Osteocyte (in vitro differentiated cells): Measurements from ENCODE around the gene BPIFB4. TPM values are rescaled to one million over a fixed set of nuclear protein-coding genes. Genes with fewer than 3 reads are reported as not detected.

Experiments
- DNase-seq: peaks from one replicate; pipeline ENCODE4 v3.0.0; 2021; ENCODE audit warnings: mixed read lengths; ENCODE audit not compliant: unreplicated experiment; ENCODE audit errors: extremely low spot score
- H3K27ac Mint-ChIP-seq: one replicate; pipeline ENCODE4 v1.8.0; 2021; ENCODE audit warnings: mild to moderate bottlenecking, mixed read lengths; ENCODE audit not compliant: unreplicated experiment
- H3K27me3 Mint-ChIP-seq: one replicate; pipeline ENCODE4 v1.8.0; 2021; ENCODE audit warnings: mixed read lengths; ENCODE audit not compliant: unreplicated experiment
- H3K36me3 Mint-ChIP-seq: one replicate; pipeline ENCODE4 v1.8.0; 2021; ENCODE audit warnings: mixed read lengths; ENCODE audit not compliant: unreplicated experiment
- H3K4me1 Mint-ChIP-seq: one replicate; pipeline ENCODE4 v1.8.0; 2021; ENCODE audit warnings: mixed read lengths; ENCODE audit not compliant: unreplicated experiment
- H3K4me3 Mint-ChIP-seq: one replicate; pipeline ENCODE4 v1.8.0; 2021; ENCODE audit warnings: mild to moderate bottlenecking, moderate library complexity, mixed read lengths; ENCODE audit not compliant: unreplicated experiment
- H3K9me3 Mint-ChIP-seq: one replicate; pipeline ENCODE4 v1.8.0; 2021; ENCODE audit warnings: mixed read lengths; ENCODE audit not compliant: unreplicated experiment
- CTCF ChIP-seq: fragments of 200-600 bp; sonication (generic); IDR thresholded peaks from 2 replicates; pipeline ENCODE4 v1.5.0; 2021; ENCODE audit warnings: antibody characterized with exemption, mild to moderate bottlenecking, moderate library complexity
- total RNA-seq: library from RNA; stranded (reverse); gene quantifications from 2 replicates; pipeline ENCODE4 v1.2.1, GENCODE V29; 2021

BPIFB4 gene
- total RNA-seq, 1 donor from 2014 or later = not detected

DNA sequence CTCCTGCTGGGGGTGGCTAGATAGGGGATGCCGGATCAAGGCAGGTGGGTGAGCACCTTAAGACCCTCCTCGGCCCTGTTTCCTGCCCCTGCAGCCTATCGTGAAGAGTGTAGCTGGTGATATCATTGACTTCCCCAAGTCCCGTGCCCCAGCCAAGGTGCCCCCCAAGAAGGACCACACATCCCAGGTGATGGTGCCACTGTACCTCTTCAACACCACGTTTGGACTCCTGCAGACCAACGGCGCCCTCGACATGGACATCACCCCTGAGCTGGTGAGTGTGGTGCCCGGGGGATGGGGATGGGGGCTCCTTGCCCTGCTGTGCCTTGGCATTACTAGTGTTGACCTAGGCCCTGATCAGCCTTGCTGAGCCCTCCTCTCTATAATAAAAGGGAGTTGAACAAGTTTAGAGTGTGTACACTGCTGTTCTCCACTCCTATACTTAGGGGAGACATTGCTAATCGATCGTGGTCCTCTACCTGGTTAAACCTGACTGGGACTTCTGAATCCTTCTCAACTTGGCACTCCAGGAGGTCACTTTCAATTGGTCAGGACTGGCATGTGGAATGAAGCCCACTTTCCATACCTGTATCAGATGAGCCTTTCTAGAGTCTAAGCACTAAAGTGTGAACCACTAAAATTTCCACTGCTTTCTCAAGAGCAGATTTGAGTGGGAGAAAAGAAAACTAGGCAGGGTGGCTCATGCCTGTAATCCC lies 14.7 kb upstream of the BPIFB4 start:
- H3K27me3 Mint-ChIP-seq = peaks cover 9% of the 10 kb centered on the region
- H3K27ac Mint-ChIP-seq = no peak overlapping the region
- no peaks in the 10 kb centered on the region for H3K4me1 Mint-ChIP-seq
- H3K9me3 Mint-ChIP-seq = no peaks in the 10 kb centered on the region
- no peak overlapping the region for H3K4me3 Mint-ChIP-seq
- TF ChIP-seq CTCF = no peak
- no peaks in the 10 kb centered on the region for H3K36me3 Mint-ChIP-seq
- no peak for DNase-seq

- no peaks in the 10 kb centered on the region for H3K36me3 Mint-ChIP-seq
- no peak for TF ChIP-seq CTCF
- no peak for DNase-seq
- no peaks in the 10 kb centered on the region for H3K9me3 Mint-ChIP-seq
- H3K27ac Mint-ChIP-seq = no peak overlapping the region
- no peaks in the 10 kb centered on the region for H3K4me1 Mint-ChIP-seq
- no peak overlapping the region for H3K4me3 Mint-ChIP-seq
- H3K27me3 Mint-ChIP-seq = peaks cover 9% of the 10 kb centered on the region
Measured at GRCh38 chr20:33065785-33066184, 13.7 kb upstream of the BPIFB4 start.

GRCh38 chr20:33067806-33068205 lies 11.6 kb upstream of the BPIFB4 start:
- Mint-ChIP-seq H3K27ac (no peak overlapping the region), H3K36me3 (no peaks in the 10 kb centered on the region), H3K4me3 (no peak overlapping the region), H3K9me3 (no peaks in the 10 kb centered on the region), H3K27me3 (peaks cover 6% of the 10 kb centered on the region), H3K4me1 (no peaks in the 10 kb centered on the region)
- DNase-seq = no peak
- TF ChIP-seq CTCF = no peak

DNA sequence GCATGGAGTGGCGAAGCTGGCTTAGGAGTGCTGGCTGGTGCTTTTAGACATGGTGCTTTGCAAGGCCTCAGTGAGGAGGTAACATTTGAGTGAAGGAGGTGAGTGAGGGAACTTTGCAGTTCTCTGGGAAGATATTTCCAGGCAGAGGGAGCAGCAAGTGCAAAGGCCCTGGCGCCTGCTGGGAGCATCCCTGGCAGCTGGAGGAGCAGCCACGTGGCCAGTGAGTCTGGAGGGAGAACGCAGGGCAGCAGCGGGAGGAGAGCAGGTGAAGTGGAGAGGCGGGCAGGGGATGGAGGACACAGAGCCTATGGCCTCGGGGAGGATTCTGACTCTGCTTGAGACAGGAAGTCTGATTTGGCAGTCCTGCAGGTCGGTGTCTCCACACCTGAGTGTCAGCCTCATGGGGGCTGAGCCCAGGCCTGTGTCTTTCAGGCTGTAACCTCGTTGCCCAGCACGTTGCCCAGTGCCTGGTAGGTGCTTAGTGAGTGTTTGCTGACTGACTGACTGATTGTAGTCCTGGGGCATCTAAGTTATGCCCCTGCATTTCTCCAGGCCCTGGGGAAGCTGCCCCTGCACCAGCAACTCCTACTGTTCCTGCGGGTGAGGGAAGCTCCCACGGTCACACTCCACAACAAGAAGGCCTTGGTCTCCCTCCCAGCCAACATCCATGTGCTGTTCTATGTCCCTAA lies 11.0 kb upstream of the BPIFB4 start:
- Mint-ChIP-seq H3K36me3 (no peaks in the 10 kb centered on the region), H3K9me3 (no peaks in the 10 kb centered on the region), H3K4me3 (no peak overlapping the region), H3K27ac (no peak overlapping the region), H3K27me3 (peaks cover 6% of the 10 kb centered on the region), H3K4me1 (no peaks in the 10 kb centered on the region)
- no peak for TF ChIP-seq CTCF
- DNase-seq = no peak

GRCh38 chr20:33069673-33070072 lies 9.8 kb upstream of the BPIFB4 start:
- Mint-ChIP-seq H3K9me3 (no peaks in the 10 kb centered on the region), H3K4me1 (no peaks in the 10 kb centered on the region), H3K27me3 (peaks cover 6% of the 10 kb centered on the region), H3K4me3 (no peak overlapping the region), H3K27ac (no peak overlapping the region), H3K36me3 (no peaks in the 10 kb centered on the region)
- no peak for DNase-seq
- no peak for TF ChIP-seq CTCF
